Amniotic epithelial cell (primary cell): ENCODE data around the gene MRPS18C.
"Not testable (repeated sequence)": the region's sequence is repeated elsewhere in the genome, so short reads cannot be mapped to it uniquely, and the experiment has no call there.

ENCODE experiments used
- DNase-seq: peaks from one replicate; pipeline ENCODE4 v3.0.0-alpha.2; 2010; ENCODE audit warnings: low read depth

The MRPS18C gene

GRCh38 chr4:83455281-83456183 lies at the start of gene MRPS18C, which contains the start of gene HELQ:
Gene MRPS18C, plus strand, starts transcription at chr4:83456058. Its CDS starts 20 bp downstream, at chr4:83456078.
Gene HELQ, minus strand, starts transcription at chr4:83455823. Its CDS starts 130 bp downstream, at chr4:83455693.
- DNase-seq, result peak; percentile 98

GRCh38 chr4:83408908-83409307 lies 47.0 kb upstream of the MRPS18C start:
- DNase-seq, result peak; percentile 18

- no peak for DNase-seq
Observed at GRCh38 chr4:83413676-83414075, 42.2 kb upstream of the MRPS18C start.

GRCh38 chr4:83417566-83417965 lies 38.3 kb upstream of the MRPS18C start:
- DNase-seq, result no peak

GRCh38 chr4:83418211-83418610 lies 37.6 kb upstream of the MRPS18C start:
- no peak for DNase-seq

- no peak for DNase-seq
Observed at GRCh38 chr4:83431200-83431599, 24.7 kb upstream of the MRPS18C start.

- no peak for DNase-seq
Observed at GRCh38 chr4:83436680-83437079, 19.2 kb upstream of the MRPS18C start.

- peak; percentile 7 for DNase-seq
Observed at GRCh38 chr4:83438719-83439118, 17.1 kb upstream of the MRPS18C start.

- no peak for DNase-seq
Observed at GRCh38 chr4:83440148-83440814, 15.6 kb upstream of the MRPS18C start.

GRCh38 chr4:83440899-83441298 lies 15.0 kb upstream of the MRPS18C start:
- DNase-seq, result no peak

- no peak for DNase-seq
Observed at GRCh38 chr4:83449009-83449408, 6.8 kb upstream of the MRPS18C start.

GRCh38 chr4:83454686-83455085 lies 1.2 kb upstream of the MRPS18C start:
- peak; percentile 41 for DNase-seq

- DNase-seq, result no peak
Observed at GRCh38 chr4:83456184-83456501, 285 bp downstream of the MRPS18C start.

- DNase-seq, result no peak
Observed at GRCh38 chr4:83473423-83473822, 17.6 kb downstream of the MRPS18C start.

- no peak for DNase-seq
Observed at GRCh38 chr4:83473966-83474365, 18.1 kb downstream of the MRPS18C start.

- DNase-seq, result peak; percentile 85
Observed at GRCh38 chr4:83484500-83485461, 28.9 kb downstream of the MRPS18C start, which contains the start of gene ABRAXAS1. Gene ABRAXAS1, minus strand, starts transcription at chr4:83485100. Its CDS starts 28 bp downstream, at chr4:83485072.

- no peak for DNase-seq
Observed at GRCh38 chr4:83486457-83487129, 30.7 kb downstream of the MRPS18C start.

- no peak for DNase-seq
Observed at GRCh38 chr4:83489711-83490326, 34.0 kb downstream of the MRPS18C start.

GRCh38 chr4:83490876-83491450 lies 35.1 kb downstream of the MRPS18C start:
- DNase-seq, result peak; percentile 46

- DNase-seq, result not testable (repeated sequence)
Observed at GRCh38 chr4:83496085-83496917, 40.4 kb downstream of the MRPS18C start.
